ENCODE data around the gene ZFP91.

The ZFP91 gene

DNA sequence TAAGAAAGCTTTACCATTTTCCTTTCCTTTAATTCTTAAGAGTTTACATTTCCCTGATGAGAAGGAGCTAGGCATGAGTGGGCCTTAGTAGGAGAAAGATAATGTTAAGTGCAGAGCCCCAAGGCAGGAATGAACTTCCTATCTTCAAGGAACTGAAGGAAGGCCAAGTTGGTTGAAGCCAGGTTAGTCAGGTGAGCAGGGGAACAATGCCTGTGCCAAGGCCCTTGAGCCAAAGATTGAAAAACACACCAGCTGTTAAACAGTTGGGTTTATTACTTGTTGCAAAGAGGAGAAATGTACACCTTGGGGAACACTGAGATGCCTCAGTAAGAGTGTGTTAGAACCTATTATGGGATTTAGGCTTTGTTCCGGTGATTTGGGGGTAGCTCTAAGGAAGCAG lies 53.6 kb downstream of the ZFP91 start:
- no peak for DNase-seq

DNA sequence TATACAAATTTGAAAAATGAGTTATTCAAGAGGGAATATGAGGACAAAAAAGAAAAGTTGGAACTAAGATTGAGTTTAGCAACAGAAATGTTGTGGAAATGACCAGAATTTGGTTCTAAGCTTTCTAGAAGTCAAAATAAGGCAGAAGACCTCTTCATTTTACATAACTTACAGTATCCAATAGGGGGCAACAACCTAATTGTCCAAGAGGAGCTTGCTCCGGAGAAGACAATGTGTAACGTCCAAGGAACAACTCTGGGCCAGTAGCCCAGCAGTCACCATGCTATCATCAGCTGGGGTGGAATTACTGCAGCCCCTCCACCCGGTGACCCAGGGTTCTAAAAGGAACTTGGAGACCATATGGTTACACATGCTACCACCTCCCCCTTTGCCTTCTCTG lies 57.7 kb downstream of the ZFP91 start:
- DNase-seq, result no peak

DNA sequence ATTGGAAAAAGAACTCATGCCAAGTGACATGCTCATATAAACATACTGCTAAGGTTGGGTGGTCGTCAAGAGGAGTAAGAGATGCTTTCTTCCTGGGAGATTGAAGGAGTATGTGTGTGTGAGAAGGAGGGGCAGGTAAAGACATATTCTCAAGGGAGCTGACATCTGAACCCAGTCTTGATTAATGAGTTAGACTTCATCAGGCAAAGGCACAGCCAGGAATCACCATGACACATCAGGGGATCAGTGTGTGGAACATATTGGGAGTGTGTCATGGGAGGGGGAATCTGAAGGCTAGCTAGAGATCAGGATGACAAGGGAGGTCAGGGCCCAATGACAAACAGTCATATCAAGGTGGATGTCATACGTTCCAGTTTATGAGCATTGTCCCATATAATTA lies 58.5 kb downstream of the ZFP91 start:
- DNase-seq, result no peak

DNA sequence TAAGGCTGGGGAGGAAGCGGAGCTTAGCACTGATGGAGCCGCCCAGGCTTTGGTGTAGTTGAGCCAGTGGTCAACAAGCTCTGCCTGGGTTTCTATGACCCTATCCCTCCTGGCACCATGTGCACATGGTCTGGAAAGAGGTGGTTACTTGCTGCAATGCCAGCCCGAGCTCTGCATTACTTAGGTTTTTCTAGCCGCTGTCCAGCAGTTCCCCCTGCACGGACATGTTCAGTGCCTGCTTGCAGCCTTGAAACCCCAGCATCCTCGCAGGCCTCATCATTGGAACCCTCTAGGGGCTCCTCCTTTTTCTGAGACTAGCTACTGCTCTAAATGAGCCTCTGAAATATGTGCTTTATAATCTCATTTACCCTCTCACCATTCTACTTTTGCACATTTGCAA lies 60.2 kb downstream of the ZFP91 start:
- DNase-seq, result no peak

DNA sequence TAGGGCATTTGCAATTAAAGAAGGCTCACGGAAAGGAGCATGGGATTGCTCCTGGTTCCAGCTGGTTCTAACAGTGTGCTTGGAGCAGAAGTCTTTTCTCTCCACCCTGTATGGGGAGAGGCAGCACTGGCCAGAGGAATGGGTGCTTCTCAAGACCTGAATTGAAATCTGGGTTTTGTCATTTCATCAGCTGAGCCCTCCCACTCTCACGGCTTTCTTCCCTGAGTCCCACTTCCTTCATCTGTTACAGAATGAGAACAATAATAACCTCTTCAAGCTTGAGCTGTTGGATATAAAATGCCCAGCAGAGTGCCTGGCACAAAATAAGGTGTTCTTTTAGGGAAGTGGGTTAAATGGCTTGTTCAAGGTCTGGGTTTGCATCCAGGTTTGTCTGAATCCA lies 60.8 kb downstream of the ZFP91 start:
- no peak for DNase-seq

DNA sequence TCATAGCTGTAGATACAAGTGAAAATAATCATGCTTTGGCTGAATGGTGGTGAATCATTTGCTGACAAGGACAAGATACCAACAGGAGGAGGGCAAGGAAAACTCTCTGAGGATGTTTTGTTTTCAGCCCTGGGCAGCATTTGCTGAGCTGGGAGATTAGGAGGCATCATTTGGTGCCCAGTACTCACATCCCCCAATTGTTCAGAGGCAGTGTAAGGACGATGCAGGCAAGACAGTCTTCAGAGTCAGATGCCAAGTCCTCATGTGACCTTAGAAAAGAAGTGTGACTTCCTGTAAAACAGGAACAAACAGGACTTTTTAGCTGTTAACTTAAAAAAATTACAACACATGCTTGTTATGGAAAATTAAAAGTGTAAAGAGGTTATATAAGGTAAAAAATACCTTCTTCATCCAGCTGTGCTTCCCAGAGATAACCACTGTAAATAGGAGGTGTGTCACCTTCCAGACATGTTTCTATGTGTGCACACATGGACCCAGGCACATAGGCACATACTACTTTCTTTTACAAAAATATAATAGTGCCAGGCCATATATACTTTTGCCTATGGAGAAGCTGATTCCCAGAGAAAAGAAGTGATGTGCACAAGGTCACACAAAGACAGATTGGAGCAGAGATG lies 61.6 kb downstream of the ZFP91 start:
- no peak for DNase-seq

DNA sequence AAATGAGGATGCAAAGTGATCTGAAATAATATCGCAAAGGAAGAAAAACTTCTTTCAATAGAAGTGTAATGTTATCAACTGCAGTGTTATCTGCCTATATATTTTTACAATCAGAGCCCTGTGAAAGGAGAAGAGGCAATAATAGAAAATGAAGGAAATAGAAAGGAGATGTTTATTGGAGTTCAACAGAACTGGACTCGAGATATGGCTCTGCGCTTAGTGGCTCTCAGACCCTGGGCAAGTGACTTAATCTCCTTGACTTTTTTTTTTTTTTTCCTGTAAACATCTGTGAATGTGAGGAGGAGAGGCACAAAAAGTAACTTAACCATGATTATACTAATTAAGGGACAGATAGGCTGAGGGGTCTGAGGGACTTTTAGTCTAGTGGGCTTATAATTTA lies 62.5 kb downstream of the ZFP91 start:
- no peak for DNase-seq

DNA sequence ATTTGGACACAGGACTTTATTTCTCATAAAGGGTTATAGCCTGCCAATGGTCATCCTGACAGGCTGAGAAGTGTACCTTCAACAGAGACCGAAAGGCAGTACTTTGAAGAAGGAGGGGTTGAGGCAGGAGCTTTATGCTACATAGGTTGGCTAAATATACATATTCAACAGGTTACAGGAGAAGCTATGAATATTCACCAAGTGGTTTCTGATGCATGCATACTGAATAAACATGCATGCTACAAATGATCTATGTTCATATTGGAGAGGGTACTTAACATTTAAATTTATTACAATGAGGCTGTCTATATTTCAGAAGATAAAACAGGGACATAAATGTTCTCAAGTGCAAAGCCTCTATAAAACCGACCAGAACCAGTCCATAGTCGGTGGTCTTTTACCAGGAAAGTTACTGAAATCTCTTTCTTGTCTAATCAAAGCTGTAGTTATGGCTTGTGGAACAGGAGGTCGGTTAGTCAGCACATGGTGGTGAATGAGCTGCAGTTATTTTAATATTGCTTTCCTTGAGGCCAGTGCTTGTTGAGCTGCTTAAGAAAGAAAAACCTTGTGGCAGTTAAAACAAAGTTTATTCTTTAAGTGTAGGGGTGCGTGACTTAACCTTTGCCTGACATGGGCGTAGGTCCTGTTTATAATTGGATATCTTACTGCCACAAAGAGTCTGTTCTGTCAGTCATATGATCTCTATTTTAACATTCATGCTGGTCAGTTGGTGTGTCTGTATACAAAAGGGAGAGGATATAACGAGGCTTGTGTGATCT lies 63.1 kb downstream of the ZFP91 start:
- no peak for DNase-seq

DNA sequence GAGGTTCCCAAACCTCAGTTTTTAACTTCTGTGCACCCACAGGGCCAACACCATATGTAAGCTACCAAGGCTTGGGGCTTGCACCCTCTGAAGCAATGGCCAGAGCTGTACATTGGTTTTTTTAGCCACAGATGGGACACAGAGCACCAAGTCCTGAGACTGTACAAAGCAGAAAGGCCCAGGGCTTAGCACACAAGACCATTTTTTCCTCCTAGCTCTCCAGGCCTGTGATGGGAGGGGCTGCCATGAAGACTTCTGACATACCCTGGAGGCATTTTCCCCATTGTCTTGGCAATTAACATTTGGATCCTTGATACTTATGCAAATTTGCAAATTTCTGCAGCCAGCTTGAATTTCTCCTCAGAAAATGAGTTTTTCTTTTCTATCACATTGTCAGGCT lies 67.0 kb downstream of the ZFP91 start:
- DNase-seq, result no peak

DNA sequence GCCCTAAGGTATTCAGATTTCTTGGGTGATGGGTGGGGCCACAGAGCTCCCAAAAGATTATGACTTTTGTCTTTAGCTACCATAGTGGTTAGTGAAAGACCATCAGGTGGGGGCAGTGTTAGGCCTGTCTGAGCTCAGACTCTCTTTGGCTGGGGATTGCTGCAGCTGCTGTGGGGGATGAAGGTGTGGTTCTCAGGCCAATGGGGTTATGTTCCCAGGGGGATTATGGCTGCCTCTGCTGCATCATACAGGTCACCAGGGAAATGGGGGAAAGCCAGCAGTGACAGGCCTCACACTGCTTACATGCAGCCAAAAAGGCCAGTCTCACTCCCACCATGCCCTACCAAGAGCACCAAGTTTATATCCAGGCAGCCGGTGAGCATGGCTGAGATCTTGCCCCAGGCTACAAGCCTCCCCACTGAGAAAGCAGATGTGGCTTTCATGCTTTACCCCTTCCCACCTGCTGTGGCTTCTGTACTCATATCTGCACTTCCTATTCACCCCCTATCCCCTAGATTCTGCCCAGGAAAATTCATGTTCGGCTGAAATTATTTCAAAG lies 68.4 kb downstream of the ZFP91 start:
- DNase-seq, result no peak

DNA sequence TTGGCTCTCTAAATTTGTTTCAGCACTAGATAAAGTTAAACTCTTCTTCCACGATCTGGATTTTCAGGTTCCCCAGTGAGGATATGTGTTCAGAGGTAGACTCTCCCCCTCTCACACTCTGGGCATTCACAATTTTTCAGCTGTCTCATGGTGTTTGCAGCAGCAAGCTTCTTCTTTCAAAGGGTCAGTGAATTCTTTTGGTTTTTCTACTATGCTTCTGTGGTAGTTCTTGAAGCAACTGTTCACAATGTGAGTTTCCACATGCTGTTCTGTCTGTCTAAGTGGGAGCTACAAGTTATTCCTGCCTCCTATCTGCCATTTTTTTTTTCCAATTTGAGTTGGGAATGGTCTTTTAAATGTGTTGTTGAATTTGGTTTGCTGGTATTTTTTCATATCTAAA lies 69.0 kb downstream of the ZFP91 start:
- DNase-seq, result no peak

DNA sequence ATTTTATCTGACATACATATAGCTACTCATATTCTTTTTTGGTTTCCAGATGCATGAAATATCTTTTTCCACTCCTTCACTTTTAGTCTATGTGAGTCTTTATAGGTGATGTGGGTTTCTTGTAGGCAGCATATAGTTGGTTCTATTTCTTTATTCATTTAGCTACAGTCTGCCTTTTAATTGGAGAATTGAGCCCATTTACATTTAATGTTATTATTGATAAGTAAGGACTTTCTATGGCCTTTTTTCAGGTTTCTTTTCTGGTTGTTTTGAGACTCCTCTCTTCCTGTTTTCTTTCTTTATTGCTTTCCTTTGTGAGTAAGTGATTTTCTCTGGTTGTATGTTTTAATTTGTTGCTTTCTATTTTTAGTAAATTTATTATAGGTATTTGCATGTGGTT lies 70.8 kb downstream of the ZFP91 start:
- no peak for DNase-seq

DNA sequence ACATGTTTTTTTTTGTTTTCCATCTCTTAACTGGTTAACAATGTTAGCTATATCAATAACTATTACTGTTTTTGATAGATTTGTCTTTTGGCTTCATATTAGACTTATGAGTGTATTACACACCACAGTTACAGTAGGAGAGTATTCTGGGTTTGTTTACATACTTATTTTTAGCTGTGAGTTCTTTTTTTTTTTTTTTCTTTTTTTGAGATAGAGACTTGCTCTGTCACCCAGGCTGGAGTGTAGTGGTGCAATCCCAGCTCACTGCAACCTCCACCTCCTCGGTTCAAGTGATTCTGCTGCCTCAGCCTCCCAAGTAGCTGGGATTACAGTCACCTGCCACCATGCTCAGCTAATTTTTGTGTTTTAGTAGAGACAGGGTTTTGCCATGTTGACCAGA lies 71.6 kb downstream of the ZFP91 start:
- DNase-seq, result no peak

DNA sequence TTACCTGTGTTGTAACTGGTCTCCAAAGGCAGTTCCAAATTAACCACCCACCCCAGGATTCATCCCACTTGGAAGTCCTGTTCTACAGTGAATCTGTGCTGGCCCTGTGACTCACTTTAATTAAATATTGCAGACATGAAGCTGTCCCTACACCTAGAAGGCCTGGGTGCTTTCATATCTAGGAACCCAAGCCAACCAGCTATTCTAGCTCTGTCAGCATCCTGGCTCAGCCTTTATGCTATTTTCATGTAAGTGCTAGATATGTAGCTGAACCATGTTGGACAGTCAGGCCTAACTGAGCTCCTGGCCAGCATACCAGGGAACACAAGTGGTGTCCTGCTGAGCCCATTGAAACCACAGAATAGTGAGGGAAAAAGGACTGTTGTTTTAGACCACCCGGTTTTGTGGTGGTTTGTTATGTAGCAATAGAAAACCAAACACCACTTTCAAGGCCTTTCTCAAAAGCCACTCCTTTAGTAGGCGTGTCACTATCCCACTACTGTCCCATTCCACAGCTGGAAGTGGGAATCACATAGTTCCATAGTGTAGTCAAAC lies 73.9 kb downstream of the ZFP91 start:
- DNase-seq, result no peak

DNA sequence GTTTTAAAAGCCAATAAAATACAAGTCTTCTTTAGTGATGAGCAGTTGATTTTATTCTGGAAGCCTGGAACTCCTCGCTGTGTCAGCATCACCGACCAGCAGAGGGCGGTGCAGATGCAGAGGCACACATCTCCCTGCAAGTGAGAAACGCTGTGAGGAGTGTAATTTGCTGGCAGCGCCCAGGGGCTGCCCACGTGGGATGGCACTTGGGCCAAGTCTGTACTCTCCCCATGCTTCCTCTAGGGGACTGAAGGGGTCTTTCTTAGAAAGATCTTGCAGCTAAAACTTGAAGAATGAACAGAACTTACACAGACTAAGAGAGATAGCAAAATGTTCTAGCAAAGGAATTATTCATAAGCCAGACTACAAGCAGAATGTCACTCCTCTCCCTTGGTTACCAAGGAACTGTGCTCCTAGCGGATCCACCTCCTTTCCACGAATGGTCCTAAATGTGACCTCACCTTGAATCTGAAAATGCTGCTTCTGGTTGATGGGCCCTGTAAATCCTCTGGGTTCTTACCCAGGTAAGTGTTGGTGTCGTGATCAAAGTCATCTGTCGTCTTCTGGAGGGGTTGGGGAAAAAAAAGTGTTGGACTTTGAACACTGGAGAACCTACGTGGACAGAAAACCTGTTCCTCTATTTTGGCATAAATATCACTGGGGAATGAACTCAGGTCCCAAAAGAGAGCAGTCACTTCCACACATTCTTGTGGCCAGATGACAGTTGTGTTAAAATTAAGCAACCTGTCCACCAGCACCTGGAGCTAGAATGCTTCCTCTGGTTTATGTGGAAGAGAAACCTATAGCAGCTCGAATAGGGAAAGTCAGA lies 75.4 kb downstream of the ZFP91 start:
- DNase-seq, result no peak

DNA sequence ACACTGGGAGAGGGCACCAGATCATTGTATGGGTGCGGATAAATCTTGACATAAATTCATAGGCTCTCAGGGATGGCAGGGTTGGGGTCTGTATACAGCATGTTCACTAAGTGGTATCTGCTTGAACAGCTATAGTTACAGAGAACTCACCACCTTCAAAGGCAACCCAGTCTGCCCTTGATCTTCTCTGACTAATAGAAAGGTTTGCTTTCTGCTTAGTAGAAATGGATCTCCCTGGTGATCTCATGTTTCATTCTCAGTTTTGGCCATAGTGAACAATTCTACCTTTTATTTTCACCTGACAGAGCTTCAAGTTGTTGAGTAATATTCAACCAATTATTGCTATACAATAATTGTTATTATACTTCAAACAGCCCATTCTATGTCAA lies 76.0 kb downstream of the ZFP91 start:
- no peak for DNase-seq

DNA sequence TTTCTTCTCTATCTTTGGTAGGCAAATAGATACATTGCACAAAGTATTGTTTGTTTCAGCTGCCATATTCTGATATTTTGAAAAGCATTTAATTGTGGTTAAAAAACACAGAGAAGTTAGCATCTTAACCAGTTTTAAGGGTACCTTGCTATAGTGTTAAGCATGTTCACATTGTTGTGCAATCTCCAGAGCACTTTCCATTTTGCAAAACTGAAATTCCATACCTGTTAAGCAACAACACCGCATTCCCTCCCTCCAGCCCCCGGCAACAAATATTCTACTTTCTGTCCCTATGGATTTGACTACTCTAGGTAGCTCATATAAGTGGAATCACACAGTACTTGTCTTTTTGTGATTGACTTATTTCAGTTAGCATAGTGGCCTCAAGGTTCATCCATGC lies 77.5 kb downstream of the ZFP91 start:
- DNase-seq, result no peak

DNA sequence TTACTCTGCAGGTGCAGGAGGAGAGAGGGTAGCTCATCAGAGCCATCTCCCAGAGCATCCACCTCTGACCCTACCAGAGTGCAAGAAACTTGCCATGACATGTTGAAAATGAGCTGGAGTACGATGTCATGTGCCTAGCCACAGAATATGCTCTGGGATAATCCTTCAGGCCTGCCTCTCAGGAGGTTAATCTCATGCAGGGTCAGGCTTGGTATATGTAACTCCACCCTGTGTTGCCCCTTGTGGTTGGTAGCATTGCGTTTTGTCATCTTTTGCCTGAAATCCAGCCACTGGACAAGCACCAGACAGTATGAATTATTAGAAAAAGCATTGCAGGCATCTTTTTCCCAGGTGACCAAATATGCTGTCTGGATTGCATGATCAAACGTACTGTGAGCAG lies 79.8 kb downstream of the ZFP91 start:
- no peak for DNase-seq

DNA sequence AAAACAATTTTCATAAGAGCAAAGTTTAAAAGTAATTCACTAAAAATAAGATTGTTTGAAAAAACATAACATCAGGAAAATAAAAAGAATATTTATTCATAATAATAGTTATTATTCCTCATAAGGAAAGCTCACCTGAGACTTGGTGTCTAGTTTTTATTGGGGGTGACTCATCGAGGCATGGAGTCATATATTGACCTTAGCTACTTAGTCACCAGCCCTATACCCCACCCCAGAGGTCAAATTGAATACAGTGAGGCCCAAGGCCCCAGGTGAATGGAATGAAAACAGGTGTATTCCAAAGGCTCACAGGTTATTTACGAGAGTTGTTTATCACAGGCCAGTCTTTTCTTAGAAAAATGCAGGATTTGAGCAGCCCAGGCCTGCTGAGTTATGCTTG lies 80.5 kb downstream of the ZFP91 start:
- DNase-seq, result no peak

DNA sequence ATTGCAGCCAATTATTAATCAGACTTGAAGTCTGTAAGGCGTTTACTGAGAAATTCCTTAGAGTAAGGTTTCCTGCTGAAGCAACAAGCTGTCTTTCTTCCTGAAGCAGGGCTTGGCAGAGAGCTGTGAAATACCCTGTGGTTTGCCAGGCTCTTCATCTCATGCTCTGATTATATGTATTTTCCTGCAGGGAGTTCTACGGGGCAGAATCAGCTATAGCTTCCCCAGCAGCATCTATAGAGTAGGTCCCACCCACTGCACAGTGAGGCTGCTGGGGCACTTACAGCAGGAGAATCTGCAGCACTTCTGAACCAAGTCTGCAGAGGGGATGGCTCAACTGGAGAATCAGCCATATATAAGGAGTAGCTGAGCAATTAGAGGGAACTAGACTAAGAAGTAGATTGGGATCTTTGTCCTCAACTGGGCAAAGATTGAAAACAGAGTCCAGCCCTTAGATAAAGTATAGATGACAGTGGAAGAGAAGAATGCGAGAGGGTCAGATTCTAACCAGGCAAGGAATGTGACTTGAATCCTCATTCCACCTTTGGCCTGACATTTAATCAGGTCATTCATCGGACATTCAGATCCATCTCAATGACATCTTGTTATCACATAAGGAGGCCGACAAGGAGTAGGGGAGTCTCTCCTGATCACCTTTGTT lies 81.2 kb downstream of the ZFP91 start:
- DNase-seq, result no peak

Data from NCI-H524 treated with DMSO at 0.1 percent for 48 hours (cell line).